K562 (cell line): ENCODE results near the gene CLDN25. TPM values are rescaled to one million over a fixed set of nuclear protein-coding genes. Genes with fewer than 3 reads are reported as not detected.

ENCODE experiments used
- CHAMP1 ChIP-seq: fragments of 450-650 bp; IDR thresholded peaks from 2 replicates; pipeline ENCODE4 v1.6.1; 2016; ENCODE audit warnings: mild to moderate bottlenecking
- DLX4 ChIP-seq: fragments of 250-450 bp; sonication (Bioruptor Pico); IDR thresholded peaks from 2 replicates; pipeline ENCODE4 v1.6.1; 2021; ENCODE audit warnings: mild to moderate bottlenecking
- HMG20A ChIP-seq: fragments of 450-650 bp; formaldehyde crosslinking; conservative IDR thresholded peaks from 2 replicates; pipeline ENCODE4 v1.4.0; 2020; ENCODE audit warnings: mild to moderate bottlenecking, mixed read lengths
- MGA ChIP-seq: fragments of 450-650 bp; IDR thresholded peaks from 2 replicates; pipeline ENCODE4 v1.6.1; 2016; ENCODE audit warnings: mild to moderate bottlenecking, moderate library complexity
- RFX1 ChIP-seq: fragments of 450-650 bp; IDR thresholded peaks from 2 replicates; pipeline ENCODE4 v1.6.1; 2016; ENCODE audit warnings: mild to moderate bottlenecking, moderate library complexity
- TARDBP ChIP-seq: fragments of 450-650 bp; IDR thresholded peaks from 2 replicates; pipeline ENCODE4 v1.6.1; 2016
- WHSC1 ChIP-seq: IDR thresholded peaks from one replicate; pipeline ENCODE4 v1.6.1; 2012; ENCODE audit warnings: low read length, control low read depth, inconsistent platforms
- ZMIZ1 ChIP-seq, 2 experiments: fragments of 150-350 bp in 1 of 2; IDR thresholded peaks; 2 replicates each; pipeline ENCODE4 v1.6.1; 2012 to 2016; ENCODE audit warnings: low read depth in 2 of 2, low read length in 2 of 2, mild to moderate bottlenecking in 1 of 2, moderate library complexity in 1 of 2
- ZNF324 ChIP-seq: fragments of 250-450 bp; sonication (Bioruptor Pico); IDR thresholded peaks from 2 replicates; pipeline ENCODE4 v1.4.0; 2020; ENCODE audit warnings: mild to moderate bottlenecking
- ZNF644 ChIP-seq: fragments of 200-800 bp; sonication (Bioruptor generic); IDR thresholded peaks from 2 replicates; pipeline ENCODE4 v1.6.1; 2016; ENCODE audit warnings: low read depth, missing genetic modification characterization, missing compliant biosample characterization
- polyA plus RNA-seq, 8 experiments: library from polyadenylated mRNA; depleted of rRNA in 4 of 8; stranded (reverse) in 5 of 8; unstranded in 3 of 8; fragments of >200 nt; fragmentation: Nextera tagmentation in 2 of 8; fragmentation: Illumina TruSeq in 1 of 8; extraction: Ambion mirVana in 2 of 8; extraction: Trizol in 1 of 8; gene quantifications; 2 replicates each; pipeline versions ENCODE4 v1.2.1 to v1.2.3, GENCODE V29; 2011 to 2014; ENCODE audit warnings: inconsistent platforms in 1 of 8, missing spikeins in 1 of 8
- total RNA-seq, 7 experiments: library from RNA; depleted of rRNA in 6 of 7; stranded (reverse); fragments of >200 nt in 6 of 7; fragmentation: Illumina TruSeq in 2 of 7; extraction: Trizol in 2 of 7; gene quantifications; 2 replicates each; pipeline versions ENCODE4 v1.2.1 to v1.2.3, GENCODE V29; 2011 to 2021; ENCODE audit warnings: low replicate concordance in 1 of 7

The CLDN25 gene
- total and polyA plus RNA-seq, 9 of the 15 experiments (the other 6 are each of a cell fraction or from before 2014, with no cell fraction given) = not detected

GRCh38 chr11:113774174-113774503 is 5.5 kb upstream of the CLDN25 start (continued):
- TF ChIP-seq MGA (no peak), DLX4 (no peak), TARDBP (no peak), ZMIZ1 (IDR thresholded peaks at IDR 0.05; ENCODE audit: low read depth in 2 of 2, low read length in 2 of 2) (no peak), HMG20A (CRISPR knock-in tag) (no peak), ZNF324 (CRISPR knock-in tag) (no peak), RFX1 (peak; percentile 7; the same call in 1 of the 2 replicates), ZNF644 (no peak), CHAMP1 (0 out of 2 replicates have a peak, but pooled peaks have one; percentile 2), WHSC1 (no peak)
